NT2/D1 (cell line): ENCODE measurements around the gene POU3F3.

Source experiments
- YY1 ChIP-seq: IDR thresholded peaks from 2 replicates; pipeline ENCODE4 v1.6.1; 2011; ENCODE audit not compliant: insufficient read length, insufficient read depth
- ZNF274 ChIP-seq: IDR thresholded peaks from 2 replicates; pipeline ENCODE4 v1.6.1; 2011; ENCODE audit warnings: mild to moderate bottlenecking, low read depth, low read length

DNA sequence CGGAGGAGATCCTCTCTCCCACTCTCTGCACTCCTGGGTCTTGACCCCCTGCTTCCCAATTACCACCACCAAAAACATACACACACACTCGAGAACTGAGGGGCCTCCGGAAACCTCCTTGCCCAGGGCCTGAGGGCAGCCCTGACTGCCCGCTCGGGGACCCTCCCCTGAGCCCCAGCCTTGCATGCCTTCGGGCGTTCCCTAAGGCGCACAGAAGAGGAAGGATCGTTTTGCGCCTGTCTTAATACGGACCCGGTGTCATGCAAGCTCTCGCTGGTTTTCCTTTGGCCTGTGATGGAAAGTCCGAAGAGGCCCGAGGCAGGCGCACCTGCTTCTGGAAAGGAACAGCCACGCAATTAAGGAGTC, 19.8 kb downstream of the POU3F3 start:
- TF ChIP-seq ZNF274 (no peak), YY1 (no peak)
